NT2/D1 (cell line): ENCODE measurements around the gene KAZN.

ENCODE experiments used
- SUZ12 ChIP-seq: IDR thresholded peaks from 2 replicates; pipeline ENCODE4 v1.6.1; 2011; ENCODE audit not compliant: insufficient read length, insufficient read depth; ENCODE audit errors: extremely low read depth
- YY1 ChIP-seq: IDR thresholded peaks from 2 replicates; pipeline ENCODE4 v1.6.1; 2011; ENCODE audit not compliant: insufficient read length, insufficient read depth
- ZNF274 ChIP-seq: IDR thresholded peaks from 2 replicates; pipeline ENCODE4 v1.6.1; 2011; ENCODE audit warnings: mild to moderate bottlenecking, low read depth, low read length

GRCh38 chr1:14668538-14668937, 70.1 kb downstream of the KAZN start:
- no peak for TF ChIP-seq YY1
- TF ChIP-seq ZNF274, result no peak
- TF ChIP-seq SUZ12, result no peak
